Loucy (cell line): ENCODE data around the gene KIF17.

ENCODE experiments used
- H2AFZ ChIP-seq: fragments of 200-600 bp; sonication (generic); 2 replicates; pipeline ENCODE4 v1.6.0; 2016; ENCODE audit warnings: antibody characterized with exemption, mild to moderate bottlenecking, low read length, moderate library complexity
- H3F3A ChIP-seq: fragments of 200-600 bp; 2 replicates; pipeline ENCODE4 v1.6.0; 2016; ENCODE audit warnings: antibody characterized with exemption, low read depth, mild to moderate bottlenecking
- H3K27me3 ChIP-seq: fragments of 200-600 bp; sonication (generic); 2 replicates; pipeline ENCODE4 v1.6.1; 2014; ENCODE audit warnings: low read length, mild to moderate bottlenecking; ENCODE audit not compliant: insufficient read depth, poor library complexity, severe bottlenecking
- H3K36me3 ChIP-seq: fragments of 200-600 bp; sonication (generic); 2 replicates; pipeline ENCODE4 v1.6.1; 2016; ENCODE audit warnings: low read length; ENCODE audit not compliant: insufficient read depth
- H3K4me1 ChIP-seq: fragments of 200-600 bp; sonication (generic); 2 replicates; pipeline ENCODE4 v1.5.1; 2014; ENCODE audit warnings: low read length, mild to moderate bottlenecking; ENCODE audit not compliant: insufficient read depth, poor library complexity, severe bottlenecking
- H3K4me2 ChIP-seq: fragments of 200-600 bp; sonication (generic); 2 replicates; pipeline ENCODE4 v1.6.0; 2014; ENCODE audit warnings: antibody characterized with exemption, low read length, low read depth, mild to moderate bottlenecking; ENCODE audit not compliant: poor library complexity, severe bottlenecking
- H3K4me3 ChIP-seq: fragments of 200-600 bp; sonication (generic); 2 replicates; pipeline ENCODE4 v1.5.1; 2014; ENCODE audit warnings: low read length, mild to moderate bottlenecking, mixed read lengths; ENCODE audit not compliant: poor library complexity, severe bottlenecking
- H3K79me2 ChIP-seq: fragments of 200-600 bp; sonication (generic); 2 replicates; pipeline ENCODE4 v1.6.1; 2014; ENCODE audit warnings: low read length; ENCODE audit not compliant: insufficient read depth
- H3K9ac ChIP-seq: fragments of 200-600 bp; sonication (generic); 2 replicates; pipeline ENCODE4 v1.6.0; 2014; ENCODE audit warnings: mild to moderate bottlenecking, low read depth, low read length, moderate library complexity; ENCODE audit not compliant: poor library complexity, severe bottlenecking
- H3K9me2 ChIP-seq: fragments of 200-600 bp; sonication (generic); replicated peaks from 2 replicates; pipeline ENCODE4 v1.6.1; 2016; ENCODE audit warnings: low read depth, low read length, mixed read lengths
- H3K9me3 ChIP-seq: fragments of 200-600 bp; sonication (generic); 2 replicates; pipeline ENCODE4 v1.6.1; 2014; ENCODE audit warnings: mild to moderate bottlenecking, antibody characterized with exemption, low read length, low read depth; ENCODE audit not compliant: insufficient read depth
- H4K20me1 ChIP-seq: fragments of 200-600 bp; sonication (generic); 2 replicates; pipeline ENCODE4 v1.6.0; 2014; ENCODE audit warnings: antibody characterized with exemption, low read length, mild to moderate bottlenecking; ENCODE audit not compliant: insufficient read depth, poor library complexity, severe bottlenecking
- EZH2phosphoT487 ChIP-seq: fragments of 200-600 bp; IDR thresholded peaks from 2 replicates; pipeline ENCODE4 v1.6.1; 2018; ENCODE audit warnings: antibody characterized with exemption, mild to moderate bottlenecking, moderate library complexity, borderline replicate concordance
- TF ChIP-seq, protein P1 (sequence below): fragments of 200-600 bp; sonication (generic); conservative IDR thresholded peaks from 2 replicates; pipeline ENCODE4 v1.5.1; 2014; ENCODE audit warnings: mild to moderate bottlenecking, antibody characterized with exemption, low read length

KIF17 gene

DNA sequence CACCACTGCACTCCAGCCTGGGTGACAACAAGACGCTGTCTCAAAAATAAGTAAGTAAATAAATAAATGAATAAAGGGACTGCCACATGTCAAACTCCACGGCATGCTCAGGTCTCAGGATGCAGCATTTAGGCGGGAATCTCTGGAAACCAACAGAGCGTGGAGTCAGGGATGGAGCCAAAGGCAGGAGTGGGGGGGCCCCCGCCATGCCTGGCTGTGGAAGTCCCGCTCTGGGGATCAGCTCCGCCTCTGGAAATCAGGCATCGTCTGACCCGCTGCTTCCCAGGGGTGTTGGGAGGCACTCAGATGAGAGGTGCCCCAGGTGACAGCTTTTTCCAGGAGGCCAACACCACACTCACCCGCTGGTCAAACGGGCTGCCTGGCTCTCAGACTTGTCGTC is 20.2 kb downstream of the KIF17 start:
- Histone ChIP-seq H3F3A (no peaks in the 10 kb centered on the region), H3K9me2 (no peaks in the 10 kb centered on the region), H3K27me3 (no peaks in the 10 kb centered on the region), H3K4me1 (peaks cover 3% of the 10 kb centered on the region), H3K36me3 (no peaks in the 10 kb centered on the region), H4K20me1 (no peaks in the 10 kb centered on the region), H2AFZ (no peak overlapping the region), H3K4me2 (no peak overlapping the region), H3K9me3 (no peaks in the 10 kb centered on the region), H3K4me3 (no peak overlapping the region), H3K79me2 (no peaks in the 10 kb centered on the region), H3K9ac (no peak overlapping the region)
- TF ChIP-seq, protein P1, sequence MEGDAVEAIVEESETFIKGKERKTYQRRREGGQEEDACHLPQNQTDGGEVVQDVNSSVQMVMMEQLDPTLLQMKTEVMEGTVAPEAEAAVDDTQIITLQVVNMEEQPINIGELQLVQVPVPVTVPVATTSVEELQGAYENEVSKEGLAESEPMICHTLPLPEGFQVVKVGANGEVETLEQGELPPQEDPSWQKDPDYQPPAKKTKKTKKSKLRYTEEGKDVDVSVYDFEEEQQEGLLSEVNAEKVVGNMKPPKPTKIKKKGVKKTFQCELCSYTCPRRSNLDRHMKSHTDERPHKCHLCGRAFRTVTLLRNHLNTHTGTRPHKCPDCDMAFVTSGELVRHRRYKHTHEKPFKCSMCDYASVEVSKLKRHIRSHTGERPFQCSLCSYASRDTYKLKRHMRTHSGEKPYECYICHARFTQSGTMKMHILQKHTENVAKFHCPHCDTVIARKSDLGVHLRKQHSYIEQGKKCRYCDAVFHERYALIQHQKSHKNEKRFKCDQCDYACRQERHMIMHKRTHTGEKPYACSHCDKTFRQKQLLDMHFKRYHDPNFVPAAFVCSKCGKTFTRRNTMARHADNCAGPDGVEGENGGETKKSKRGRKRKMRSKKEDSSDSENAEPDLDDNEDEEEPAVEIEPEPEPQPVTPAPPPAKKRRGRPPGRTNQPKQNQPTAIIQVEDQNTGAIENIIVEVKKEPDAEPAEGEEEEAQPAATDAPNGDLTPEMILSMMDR = no peak
- TF ChIP-seq EZH2phosphoT487 = no peak

DNA sequence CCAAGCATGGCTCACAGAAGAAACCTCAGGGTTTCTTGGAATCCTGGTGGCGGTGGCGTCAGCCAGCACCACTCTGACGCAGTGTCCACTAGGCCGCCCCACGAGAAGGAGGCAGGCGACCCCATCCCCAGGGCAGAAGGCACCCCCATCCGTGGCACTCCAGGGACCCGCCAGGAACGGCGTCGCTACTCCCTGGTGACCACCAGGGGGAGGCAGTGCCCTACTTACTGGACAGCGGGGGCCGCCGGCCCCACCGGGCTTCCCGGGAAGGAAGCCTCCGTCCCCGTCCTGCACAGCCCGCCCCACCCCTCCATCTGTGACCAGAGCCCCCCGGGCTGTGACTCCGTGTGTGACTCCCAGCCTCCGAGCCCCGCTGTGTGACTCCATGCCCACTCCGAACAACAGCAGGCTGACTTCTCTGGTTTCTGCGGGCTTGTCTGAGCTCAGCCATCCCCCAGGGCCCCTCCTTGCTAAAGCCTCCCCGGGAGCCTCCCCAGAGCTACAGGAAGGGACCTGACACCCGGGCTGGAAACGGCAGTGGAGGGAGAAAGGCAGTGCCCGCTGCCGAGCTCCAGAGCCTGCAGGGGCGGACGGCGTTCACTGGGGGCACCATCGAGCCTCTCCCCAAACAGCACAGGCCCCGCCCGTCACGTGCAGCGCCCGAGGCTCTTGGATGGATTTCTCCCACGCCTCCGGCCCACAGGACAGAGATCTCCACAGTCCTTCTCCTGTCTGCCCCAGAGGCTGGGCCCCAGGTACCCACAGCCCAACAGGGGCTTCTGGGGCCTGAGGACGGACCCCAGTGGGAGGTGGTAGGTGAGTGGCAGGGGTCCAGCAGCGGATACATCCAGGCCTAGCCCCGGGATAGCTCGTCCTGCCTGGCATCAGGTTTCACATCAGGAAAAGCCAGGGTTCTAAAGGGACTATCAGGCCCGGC is 21.1 kb downstream of the KIF17 start:
- Histone ChIP-seq H3K9me3 (no peaks in the 10 kb centered on the region), H3K4me3 (peak overlapping the region; percentile 87), H4K20me1 (no peaks in the 10 kb centered on the region), H2AFZ (peak overlapping the region; percentile 100), H3K4me1 (peaks cover 3% of the 10 kb centered on the region), H3K79me2 (no peaks in the 10 kb centered on the region), H3K4me2 (peak overlapping the region; percentile 90), H3K9ac (peak overlapping the region; percentile 78), H3F3A (no peaks in the 10 kb centered on the region), H3K9me2 (no peaks in the 10 kb centered on the region), H3K36me3 (no peaks in the 10 kb centered on the region), H3K27me3 (no peaks in the 10 kb centered on the region)
- TF ChIP-seq, protein P1 = peak; percentile 82
- no peak for TF ChIP-seq EZH2phosphoT487

DNA sequence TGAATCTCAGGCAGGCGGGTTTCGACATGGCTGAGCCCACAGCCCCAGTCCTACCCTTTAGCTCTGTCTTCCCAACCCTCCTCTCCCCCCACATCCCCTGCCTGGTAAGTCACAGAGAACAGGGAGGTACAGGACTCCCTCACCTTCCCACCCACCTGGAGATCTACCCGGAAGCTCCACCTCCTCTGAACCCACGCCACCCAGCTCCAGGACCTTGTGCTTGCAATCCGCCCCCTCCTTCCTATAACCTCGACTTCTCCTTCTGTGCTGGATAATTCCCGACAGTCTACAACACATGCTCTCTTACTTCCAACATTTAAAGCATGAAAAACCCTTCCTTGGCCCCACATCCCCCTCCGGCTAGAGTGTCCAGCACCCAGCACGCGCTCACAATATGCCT is 22.3 kb downstream of the KIF17 start:
- Histone ChIP-seq H3K9ac (no peak overlapping the region), H3K27me3 (no peaks in the 10 kb centered on the region), H3K79me2 (no peaks in the 10 kb centered on the region), H3K4me1 (peaks cover 3% of the 10 kb centered on the region), H3K9me3 (no peaks in the 10 kb centered on the region), H3K36me3 (no peaks in the 10 kb centered on the region), H3K4me3 (no peak overlapping the region), H3K4me2 (no peak overlapping the region), H3F3A (no peaks in the 10 kb centered on the region), H4K20me1 (no peaks in the 10 kb centered on the region), H2AFZ (no peak overlapping the region), H3K9me2 (no peaks in the 10 kb centered on the region)
- TF ChIP-seq EZH2phosphoT487 = no peak
- TF ChIP-seq, protein P1 = no peak
